ENCODE measurements around the gene PARD6B.

The PARD6B gene

GRCh38 chr20:50801747-50802125 lies 70.4 kb downstream of the PARD6B start:
- H3K27me3 ChIP-seq (ENCODE audit: insufficient read depth, low read length): no peaks in the 10 kb centered on the region
- H3K36me3 ChIP-seq (ENCODE audit: insufficient read depth, low read length): no peaks in the 10 kb centered on the region
- no peaks in the 10 kb centered on the region for H3K9me3 ChIP-seq (ENCODE audit: low read length)
- H3K4me3 ChIP-seq (ENCODE audit: low read length): no peak overlapping the region
- no peaks in the 10 kb centered on the region for H3K4me1 ChIP-seq (ENCODE audit: insufficient read depth, low read length)
- H2AFZ ChIP-seq (ENCODE audit: low read depth, low read length): no peak overlapping the region

- Histone ChIP-seq H3K4me1 (ENCODE audit: insufficient read depth, low read length) (no peaks in the 10 kb centered on the region), H3K9me3 (ENCODE audit: low read length) (no peaks in the 10 kb centered on the region), H3K4me3 (ENCODE audit: low read length) (no peak overlapping the region), H2AFZ (ENCODE audit: low read depth, low read length) (no peak overlapping the region), H3K36me3 (ENCODE audit: insufficient read depth, low read length) (no peaks in the 10 kb centered on the region), H3K27me3 (ENCODE audit: insufficient read depth, low read length) (no peaks in the 10 kb centered on the region)
Observed at GRCh38 chr20:50802289-50802688, 70.9 kb downstream of the PARD6B start.

GRCh38 chr20:50804437-50805348 lies 73.3 kb downstream of the PARD6B start:
- Histone ChIP-seq H3K36me3 (ENCODE audit: insufficient read depth, low read length) (no peaks in the 10 kb centered on the region), H3K4me3 (ENCODE audit: low read length) (no peak overlapping the region), H3K27me3 (ENCODE audit: insufficient read depth, low read length) (no peaks in the 10 kb centered on the region), H3K9me3 (ENCODE audit: low read length) (no peaks in the 10 kb centered on the region), H2AFZ (ENCODE audit: low read depth, low read length) (no peak overlapping the region), H3K4me1 (ENCODE audit: insufficient read depth, low read length) (no peaks in the 10 kb centered on the region)

- H3K9me3 ChIP-seq (ENCODE audit: low read length): no peaks in the 10 kb centered on the region
- H3K4me3 ChIP-seq (ENCODE audit: low read length): no peak overlapping the region
- H3K4me1 ChIP-seq (ENCODE audit: insufficient read depth, low read length): no peaks in the 10 kb centered on the region
- H3K27me3 ChIP-seq (ENCODE audit: insufficient read depth, low read length): no peaks in the 10 kb centered on the region
- no peak overlapping the region for H2AFZ ChIP-seq (ENCODE audit: low read depth, low read length)
- H3K36me3 ChIP-seq (ENCODE audit: insufficient read depth, low read length): no peaks in the 10 kb centered on the region
Observed at GRCh38 chr20:50805349-50805684, 73.9 kb downstream of the PARD6B start.

GRCh38 chr20:50806126-50806768 lies 74.9 kb downstream of the PARD6B start:
- Histone ChIP-seq H3K4me3 (ENCODE audit: low read length) (no peak overlapping the region), H3K36me3 (ENCODE audit: insufficient read depth, low read length) (no peaks in the 10 kb centered on the region), H3K9me3 (ENCODE audit: low read length) (no peaks in the 10 kb centered on the region), H3K4me1 (ENCODE audit: insufficient read depth, low read length) (no peaks in the 10 kb centered on the region), H2AFZ (ENCODE audit: low read depth, low read length) (no peak overlapping the region), H3K27me3 (ENCODE audit: insufficient read depth, low read length) (no peaks in the 10 kb centered on the region)
